Stimulated activated CD8-positive, alpha-beta memory T cell treated with anti-CD3 and anti-CD28 coated beads, Interleukin-2, amount 100 ng/mL, for 1 hour (primary cell): ENCODE data around the gene PTPRK.

ENCODE experiments used
- DNase-seq, 2 donors: peaks; one replicate each; pipeline ENCODE4 v3.0.0-alpha.2; 2020; ENCODE audit warnings: low read depth in 2 of 2

The PTPRK gene

GRCh38 chr6:128345278-128345677, 175.1 kb downstream of the PTPRK start:
- DNase-seq: no peak

GRCh38 chr6:128343706-128344105, 176.7 kb downstream of the PTPRK start:
- DNase-seq: no peak

DNA sequence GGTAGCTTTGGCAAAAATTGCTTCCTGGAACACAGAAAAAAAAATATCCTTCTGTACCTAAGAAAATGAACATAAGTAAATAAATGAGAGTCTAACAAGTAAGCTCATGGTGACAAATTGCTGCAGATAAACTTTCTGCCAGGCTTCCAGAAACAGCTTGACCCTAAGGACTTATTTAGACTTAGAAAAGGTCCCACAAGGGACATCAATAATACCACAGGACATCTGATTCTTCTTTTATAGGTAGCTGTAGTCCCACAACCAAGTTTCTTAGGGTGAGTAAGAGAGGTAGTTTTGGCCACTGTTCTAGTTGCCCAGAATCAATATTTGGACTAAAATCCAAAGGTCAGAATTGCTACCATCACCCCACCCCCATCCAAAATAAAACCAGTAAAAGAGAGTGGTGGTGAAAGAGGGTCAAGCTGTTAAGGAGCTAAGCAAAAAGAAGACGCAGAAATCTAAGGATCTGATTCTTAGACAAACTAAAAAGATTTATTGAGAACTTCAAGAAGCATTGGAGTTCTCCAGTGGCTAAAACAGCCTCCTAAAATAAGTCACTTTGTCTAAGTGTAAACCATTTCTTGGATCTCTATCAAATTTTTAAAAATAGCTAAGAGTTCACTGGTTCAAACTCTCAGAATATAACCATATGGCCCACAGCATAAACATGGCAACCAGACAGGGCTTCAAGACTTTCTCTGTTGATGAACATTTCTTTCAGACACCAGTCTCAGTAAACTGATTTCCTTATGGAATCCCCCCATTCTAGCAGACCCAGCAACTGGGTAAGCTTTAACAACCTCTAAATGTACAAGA, 180.6 kb downstream of the PTPRK start:
- DNase-seq: no peak

GRCh38 chr6:128337619-128338018, 182.8 kb downstream of the PTPRK start:
- no peak for DNase-seq

- DNase-seq: no peak
Observed at GRCh38 chr6:128336436-128337095, 183.8 kb downstream of the PTPRK start.

DNA sequence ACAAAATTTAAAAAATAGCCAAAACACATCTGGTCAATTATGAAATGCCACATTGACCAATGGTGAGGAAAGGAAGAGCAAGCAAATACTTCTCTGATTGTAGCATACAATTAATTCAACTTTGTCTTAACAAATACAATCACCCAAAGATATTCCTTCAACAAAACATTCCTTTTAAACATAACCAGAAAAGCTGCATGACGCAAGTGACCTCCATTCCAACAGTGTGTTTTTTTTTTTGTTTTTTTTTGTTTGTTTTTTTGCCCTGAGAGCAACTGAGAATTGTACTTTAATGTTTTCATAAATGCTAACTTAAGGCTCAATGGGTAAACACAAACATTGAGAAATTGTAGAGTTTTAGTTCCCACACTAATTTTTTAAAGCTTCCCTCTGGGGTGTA, 184.4 kb downstream of the PTPRK start:
- DNase-seq: no peak

- DNase-seq: no peak
Observed at GRCh38 chr6:128333581-128334223, 186.7 kb downstream of the PTPRK start.

DNA sequence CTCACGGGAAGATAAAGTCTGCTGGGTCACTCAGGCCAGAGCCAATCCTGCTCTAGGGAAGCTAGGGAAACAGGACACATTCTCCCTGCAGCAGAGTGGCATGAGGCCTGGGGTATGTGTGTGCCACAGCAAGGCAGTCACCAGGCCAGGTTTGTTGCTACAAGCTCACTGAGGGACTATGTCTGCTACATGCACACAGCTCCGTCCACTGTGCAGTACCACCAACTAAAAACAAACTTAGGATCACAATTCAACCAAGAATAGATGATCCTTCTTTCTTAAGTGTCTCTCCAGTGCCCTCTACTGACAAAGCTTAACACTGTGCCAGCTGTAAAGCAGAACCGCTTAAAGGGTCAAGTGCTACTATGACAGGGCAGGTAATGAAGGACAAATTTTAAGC, 192.5 kb downstream of the PTPRK start:
- DNase-seq: no peak

DNA sequence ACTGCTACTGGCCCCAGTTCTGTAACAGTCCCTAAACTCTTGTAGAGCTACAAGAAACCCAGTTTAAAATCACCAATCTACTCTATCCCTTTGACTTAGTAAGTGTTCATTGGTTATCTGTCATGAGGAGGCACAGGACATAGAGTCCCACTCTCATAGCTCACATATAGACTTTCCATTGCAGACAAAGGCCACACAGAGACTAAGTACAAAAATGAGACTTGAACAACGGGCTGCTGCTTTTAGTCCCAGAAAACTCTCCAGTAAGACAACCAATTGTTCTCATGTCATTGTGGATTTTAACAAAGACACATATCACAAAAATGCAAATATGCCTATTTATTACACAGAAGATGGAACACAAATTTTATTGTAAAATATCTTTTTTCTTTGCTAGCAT, 197.4 kb downstream of the PTPRK start:
- no peak for DNase-seq

GRCh38 chr6:128319946-128320345, 200.5 kb downstream of the PTPRK start:
- no peak for DNase-seq

DNA sequence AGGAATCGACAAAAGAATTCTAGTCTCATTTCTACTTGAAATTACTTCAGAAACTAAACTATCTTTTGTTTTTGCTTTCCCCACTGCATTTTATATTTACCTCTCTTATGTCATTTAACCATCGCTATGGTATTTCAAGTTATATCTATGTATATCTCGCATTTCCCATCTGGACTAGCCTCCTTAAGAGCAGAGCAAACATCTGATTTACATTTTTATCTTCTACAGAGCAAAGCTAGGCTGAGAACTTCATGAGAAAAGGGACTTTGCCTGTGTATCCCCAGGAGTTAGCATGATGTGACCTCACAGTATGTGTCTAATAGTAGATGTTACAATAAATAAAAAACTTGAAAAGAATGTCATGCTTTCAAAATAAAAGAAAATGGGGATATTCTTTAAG, 201.2 kb downstream of the PTPRK start:
- no peak for DNase-seq

DNA sequence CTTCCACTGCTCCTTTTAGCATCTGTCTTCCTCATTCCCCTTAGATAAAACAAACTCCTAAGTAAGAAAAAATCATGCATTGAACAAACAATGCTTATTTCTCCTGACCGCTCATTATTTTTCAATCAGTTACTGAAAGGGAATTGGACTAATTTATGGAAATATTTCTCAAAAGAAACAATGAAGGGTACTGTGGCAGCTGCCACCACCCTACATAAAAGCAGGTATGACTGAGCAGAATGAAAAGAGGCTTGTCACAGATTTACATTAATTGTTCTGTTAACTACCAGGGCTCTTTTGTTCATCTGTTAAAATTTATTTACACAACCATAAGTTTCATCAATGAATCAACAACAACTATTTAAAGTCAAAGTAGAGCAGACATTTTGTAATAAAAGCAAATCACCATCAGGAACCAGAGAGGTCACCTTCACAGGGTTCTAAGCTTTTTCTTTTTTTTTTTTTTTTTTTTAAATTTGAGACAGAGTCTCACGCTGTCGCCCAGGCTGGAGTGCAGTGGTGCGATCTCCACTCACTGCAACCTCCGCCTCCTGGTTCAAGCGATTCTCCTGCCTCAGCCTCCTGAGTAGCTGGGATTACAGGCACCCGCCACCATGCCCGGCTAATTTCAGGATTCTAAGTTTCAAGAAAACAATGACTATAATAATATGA, 204.0 kb downstream of the PTPRK start:
- no peak for DNase-seq

- no peak for DNase-seq
Observed at GRCh38 chr6:128314190-128314589, 206.2 kb downstream of the PTPRK start.

- no peak for DNase-seq
Observed at GRCh38 chr6:128311944-128312570, 208.3 kb downstream of the PTPRK start.

GRCh38 chr6:128310451-128310850, 209.9 kb downstream of the PTPRK start:
- DNase-seq: no peak

- no peak for DNase-seq
Observed at GRCh38 chr6:128307671-128308070, 212.7 kb downstream of the PTPRK start.

DNA sequence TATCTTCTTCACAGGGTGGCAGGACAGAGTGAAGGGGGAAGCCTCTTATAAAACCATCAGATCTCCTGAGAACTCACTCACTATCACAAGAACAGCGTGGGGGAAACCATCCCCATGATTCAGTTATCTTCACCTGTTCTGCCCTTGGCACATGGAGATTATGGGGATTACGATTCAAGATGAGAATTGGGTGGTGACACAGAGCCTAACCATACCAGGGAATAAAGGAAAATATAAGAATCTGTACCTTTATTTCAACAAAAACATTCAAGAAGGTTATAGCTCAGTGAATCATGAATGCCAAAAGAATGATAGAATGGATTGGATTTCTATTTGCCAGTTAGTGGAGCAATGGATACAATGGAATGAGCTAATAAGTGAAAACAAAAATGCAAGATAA, 214.4 kb downstream of the PTPRK start:
- DNase-seq: no peak

GRCh38 chr6:128305228-128305627, 215.2 kb downstream of the PTPRK start:
- no peak for DNase-seq

DNA sequence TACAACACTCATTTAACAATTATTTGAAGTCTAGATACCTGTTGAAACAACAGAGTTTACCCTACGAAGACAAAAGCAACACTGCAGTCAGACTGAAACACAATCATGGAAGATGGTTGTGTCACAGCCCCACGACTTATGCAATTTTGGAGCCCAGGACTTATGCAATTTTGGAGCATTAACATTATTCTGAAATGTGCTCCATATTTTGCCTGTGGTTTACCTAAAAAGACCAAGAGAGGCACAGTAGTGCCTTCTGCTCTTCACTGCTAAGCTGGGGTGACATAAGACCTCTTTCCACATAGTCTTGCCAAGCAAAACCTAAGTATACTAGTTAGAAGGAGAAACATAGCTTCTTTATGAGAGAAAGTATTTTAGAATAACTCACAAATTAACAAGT, 216.5 kb downstream of the PTPRK start:
- DNase-seq: no peak

- DNase-seq: no peak
Observed at GRCh38 chr6:128302942-128303341, 217.5 kb downstream of the PTPRK start.

DNA sequence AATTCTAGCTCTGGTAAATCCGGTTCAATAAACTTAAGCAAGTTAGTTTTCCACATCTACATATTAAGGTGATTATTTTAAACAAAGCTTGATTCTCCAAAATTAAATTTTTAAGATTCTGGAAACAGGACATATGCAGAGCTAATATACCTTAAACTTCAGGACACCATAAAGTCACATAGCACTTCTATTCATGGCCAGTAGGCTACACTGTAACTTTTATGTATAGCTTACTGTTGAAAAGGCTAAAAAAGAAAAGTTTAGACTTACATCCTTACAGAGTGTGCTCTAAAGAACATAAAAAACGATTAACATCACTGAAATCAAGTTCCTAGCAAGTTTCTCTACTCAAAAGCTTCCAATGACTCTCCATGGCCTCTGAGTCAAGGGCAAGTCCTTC, 224.7 kb downstream of the PTPRK start:
- DNase-seq: no peak

GRCh38 chr6:128290221-128290620, 230.2 kb downstream of the PTPRK start:
- DNase-seq: no peak
